Measurements from ENCODE around the gene HCFC1.

DNA sequence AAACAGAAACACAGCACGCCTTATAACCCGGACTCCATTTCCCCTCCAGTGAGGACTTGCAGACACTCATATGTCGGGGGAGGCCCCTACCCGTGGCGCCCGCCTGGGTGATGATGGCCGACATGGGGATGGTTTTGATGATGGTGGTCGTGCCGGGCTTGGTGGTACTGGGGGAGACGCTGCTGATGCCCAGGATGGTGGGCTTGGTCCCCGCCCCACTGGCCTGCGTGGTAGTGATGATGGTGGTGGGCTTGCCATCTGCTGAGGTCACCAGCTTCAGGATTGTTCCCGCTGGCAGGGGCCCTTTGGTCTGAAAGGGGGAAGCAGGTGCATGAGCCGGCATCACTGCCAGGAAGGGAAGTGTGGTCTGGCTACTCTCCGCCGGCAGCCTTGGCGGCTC, 14.4 kb downstream of the HCFC1 start:
- no peak for TF ChIP-seq PKNOX1 (IDR thresholded peaks at IDR 0.05)
- TF ChIP-seq, protein P1, sequence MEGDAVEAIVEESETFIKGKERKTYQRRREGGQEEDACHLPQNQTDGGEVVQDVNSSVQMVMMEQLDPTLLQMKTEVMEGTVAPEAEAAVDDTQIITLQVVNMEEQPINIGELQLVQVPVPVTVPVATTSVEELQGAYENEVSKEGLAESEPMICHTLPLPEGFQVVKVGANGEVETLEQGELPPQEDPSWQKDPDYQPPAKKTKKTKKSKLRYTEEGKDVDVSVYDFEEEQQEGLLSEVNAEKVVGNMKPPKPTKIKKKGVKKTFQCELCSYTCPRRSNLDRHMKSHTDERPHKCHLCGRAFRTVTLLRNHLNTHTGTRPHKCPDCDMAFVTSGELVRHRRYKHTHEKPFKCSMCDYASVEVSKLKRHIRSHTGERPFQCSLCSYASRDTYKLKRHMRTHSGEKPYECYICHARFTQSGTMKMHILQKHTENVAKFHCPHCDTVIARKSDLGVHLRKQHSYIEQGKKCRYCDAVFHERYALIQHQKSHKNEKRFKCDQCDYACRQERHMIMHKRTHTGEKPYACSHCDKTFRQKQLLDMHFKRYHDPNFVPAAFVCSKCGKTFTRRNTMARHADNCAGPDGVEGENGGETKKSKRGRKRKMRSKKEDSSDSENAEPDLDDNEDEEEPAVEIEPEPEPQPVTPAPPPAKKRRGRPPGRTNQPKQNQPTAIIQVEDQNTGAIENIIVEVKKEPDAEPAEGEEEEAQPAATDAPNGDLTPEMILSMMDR (IDR thresholded peaks at IDR 0.05 in 2 of 3, conservative IDR thresholded peaks at IDR 0.05 in 1 of 3; ENCODE audit: insufficient read depth in 2 of 3, low read depth in 1 of 3, low read length in 3 of 3): no peak
